Fibroblast of skin of back (primary cell): ENCODE data around the gene BICRA.
"Not testable (repeated sequence)": the region's sequence is repeated elsewhere in the genome, so short reads cannot be mapped to it uniquely, and the experiment has no call there.

Source experiments
- DNase-seq: peaks from one replicate; pipeline ENCODE4 v3.0.0-alpha.2; 2013

The BICRA gene

GRCh38 chr19:47694466-47695273, 85.7 kb downstream of the BICRA start:
- DNase-seq: no peak

DNA sequence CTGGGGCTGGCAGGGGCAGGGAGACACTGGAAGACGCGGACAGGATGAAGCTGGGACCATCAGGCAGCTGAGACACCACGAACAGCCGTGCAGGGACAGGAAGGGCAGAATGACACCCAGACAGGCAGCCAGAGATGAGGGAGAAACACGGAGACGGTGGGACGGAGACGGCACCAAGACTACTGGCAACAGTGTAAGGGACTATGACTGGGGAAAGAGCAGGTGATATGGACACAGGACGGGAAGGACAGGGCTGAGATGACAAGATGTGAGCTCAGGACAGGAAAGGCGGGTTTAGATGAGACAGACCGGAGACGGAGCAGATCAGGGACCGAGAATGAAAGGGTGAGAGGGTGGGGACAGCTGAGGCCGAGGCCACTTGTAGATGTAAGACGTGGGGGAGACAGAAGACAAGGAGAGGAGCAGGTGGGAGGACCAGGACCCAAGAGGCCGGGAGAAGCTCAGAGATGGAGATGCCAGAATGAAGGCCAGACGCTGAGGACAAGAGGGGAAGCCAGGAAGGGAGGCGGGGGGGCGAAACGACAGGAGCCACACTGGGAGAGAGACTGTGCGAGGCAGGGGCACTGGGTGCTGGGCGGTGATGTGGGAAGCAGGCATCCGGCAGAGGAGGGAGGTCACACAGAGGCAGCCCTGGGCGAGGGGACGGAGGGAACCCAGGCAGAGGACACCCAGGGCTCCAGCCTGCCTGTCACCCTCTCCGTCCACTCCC, 86.8 kb downstream of the BICRA start:
- no peak for DNase-seq

- no peak for DNase-seq
Measured at GRCh38 chr19:47696635-47697034, 87.7 kb downstream of the BICRA start.

GRCh38 chr19:47697863-47698609, 89.1 kb downstream of the BICRA start:
- DNase-seq: peak; percentile 83

DNA sequence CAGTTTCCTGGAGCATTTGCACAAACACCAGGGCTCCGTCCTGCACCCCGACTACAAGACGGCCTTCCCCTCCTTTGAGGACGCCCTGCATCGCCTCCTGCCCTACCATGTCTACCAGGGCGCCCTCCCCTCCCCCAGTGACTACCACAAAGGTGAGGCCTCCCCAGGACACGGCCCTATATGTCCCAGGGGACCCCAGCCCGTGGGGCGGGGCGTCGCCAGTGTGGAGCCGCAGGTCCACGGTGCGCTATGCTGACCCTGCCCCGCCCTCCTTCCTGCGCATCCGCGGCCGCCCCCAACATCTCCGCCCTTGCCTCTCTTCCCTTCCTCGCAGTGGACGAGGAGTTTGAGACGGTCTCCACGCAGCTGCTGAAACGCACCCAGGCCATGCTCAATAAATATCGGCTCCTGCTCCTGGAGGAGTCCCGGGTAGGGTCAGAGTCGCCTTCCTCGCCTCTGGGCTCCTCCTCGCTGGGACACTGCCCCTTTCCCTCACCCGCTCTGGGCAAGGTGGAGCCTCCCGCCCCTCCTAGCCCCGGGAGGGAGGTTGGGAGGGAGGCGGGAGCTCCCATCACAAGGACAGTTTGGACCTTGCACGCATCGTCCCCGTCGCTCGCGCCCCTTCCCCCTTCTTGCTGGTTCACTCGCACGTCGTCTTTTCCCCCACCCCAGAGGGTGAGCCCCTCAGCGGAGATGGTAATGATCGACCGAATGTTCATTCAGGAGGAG, 89.9 kb downstream of the BICRA start:
- no peak for DNase-seq

- DNase-seq: peak; percentile 42
Measured at GRCh38 chr19:47699360-47699917, 90.5 kb downstream of the BICRA start.

- no peak for DNase-seq
Measured at GRCh38 chr19:47700934-47701716, 92.2 kb downstream of the BICRA start.

- no peak for DNase-seq
Measured at GRCh38 chr19:47701717-47702552, 93.0 kb downstream of the BICRA start.

- no peak for DNase-seq
Measured at GRCh38 chr19:47702671-47703070, 93.7 kb downstream of the BICRA start.

- DNase-seq: no peak
Measured at GRCh38 chr19:47703301-47703700, 94.4 kb downstream of the BICRA start.

- no peak for DNase-seq
Measured at GRCh38 chr19:47704024-47704423, 95.1 kb downstream of the BICRA start.

- no peak for DNase-seq
Measured at GRCh38 chr19:47704656-47705055, 95.7 kb downstream of the BICRA start.

GRCh38 chr19:47707135-47707925, 98.4 kb downstream of the BICRA start:
- DNase-seq: peak; percentile 77

- DNase-seq: no peak
Measured at GRCh38 chr19:47711652-47712242, 102.8 kb downstream of the BICRA start.

DNA sequence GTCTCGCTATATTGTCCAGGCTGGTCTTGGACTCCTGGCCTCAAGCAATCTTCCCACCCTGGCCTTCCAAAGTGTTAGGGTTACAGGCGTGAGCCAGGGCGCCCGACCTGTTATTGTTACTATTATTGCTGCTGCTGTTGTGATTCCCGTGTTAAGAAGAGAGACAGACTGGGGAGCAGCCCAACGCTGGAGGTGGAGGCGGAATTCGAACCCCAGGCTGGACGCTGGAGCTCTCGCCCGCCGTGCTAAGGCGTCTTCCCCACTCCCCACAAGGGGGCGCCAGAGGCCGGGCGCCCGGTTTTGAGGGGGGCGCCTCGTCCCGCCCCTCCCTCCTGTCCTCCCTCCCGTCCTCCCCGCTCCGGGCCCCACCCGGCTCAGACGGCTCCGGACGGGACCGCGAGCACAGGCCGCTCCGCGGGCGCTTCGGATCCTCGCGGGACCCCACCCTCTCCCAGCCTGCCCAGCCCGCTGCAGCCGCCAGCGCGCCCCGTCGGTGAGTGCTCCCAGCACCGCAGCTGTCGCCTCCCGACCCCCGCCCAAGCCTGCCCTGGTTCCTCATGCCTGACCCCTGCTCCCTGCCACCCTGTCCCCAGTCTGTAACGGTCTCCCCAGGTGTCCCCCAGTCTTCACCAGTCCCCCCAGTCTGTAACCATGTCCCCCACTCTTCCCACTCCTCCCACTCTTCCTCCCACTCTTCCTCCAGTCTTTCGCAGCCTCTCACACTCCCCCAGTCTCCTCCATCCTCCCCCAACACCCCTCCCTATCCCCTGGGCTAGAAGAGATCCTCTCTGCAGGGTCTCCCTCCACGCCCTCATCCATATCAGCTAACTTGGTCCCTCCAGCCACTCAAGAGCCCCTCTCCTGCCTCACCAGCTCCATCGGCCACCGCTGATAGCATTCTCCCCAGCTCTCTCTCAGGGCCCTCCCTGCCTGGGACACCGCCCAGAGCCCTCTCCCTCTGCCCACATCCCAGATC, 104.4 kb downstream of the BICRA start, which contains the start of gene EHD2:
EHD2 (plus strand) TSS at position 377 of the 976 bp plus-strand sequence. CDS start 3,191 bp downstream, outside the sequence.
- peak; percentile 82 for DNase-seq

DNA sequence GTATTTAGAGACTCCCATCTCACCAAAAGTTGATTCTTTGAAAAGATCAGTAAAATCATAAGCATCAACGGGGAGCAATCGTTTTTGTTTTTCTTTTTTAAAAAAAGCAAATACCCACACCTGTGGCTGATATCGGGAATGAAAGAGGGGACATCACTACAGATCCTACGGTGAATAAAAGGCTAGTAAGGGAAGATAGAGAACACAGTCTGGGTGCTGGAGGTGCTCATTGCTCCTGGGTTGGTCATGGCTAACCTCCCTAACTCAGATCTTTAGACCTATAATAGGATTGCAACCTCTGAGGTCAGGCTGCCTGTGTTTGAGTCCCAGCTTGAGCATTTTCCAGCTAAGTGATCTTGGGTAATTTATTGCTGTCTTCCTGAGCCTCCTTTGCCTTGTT, 105.4 kb downstream of the BICRA start:
- DNase-seq: peak; percentile 11

DNA sequence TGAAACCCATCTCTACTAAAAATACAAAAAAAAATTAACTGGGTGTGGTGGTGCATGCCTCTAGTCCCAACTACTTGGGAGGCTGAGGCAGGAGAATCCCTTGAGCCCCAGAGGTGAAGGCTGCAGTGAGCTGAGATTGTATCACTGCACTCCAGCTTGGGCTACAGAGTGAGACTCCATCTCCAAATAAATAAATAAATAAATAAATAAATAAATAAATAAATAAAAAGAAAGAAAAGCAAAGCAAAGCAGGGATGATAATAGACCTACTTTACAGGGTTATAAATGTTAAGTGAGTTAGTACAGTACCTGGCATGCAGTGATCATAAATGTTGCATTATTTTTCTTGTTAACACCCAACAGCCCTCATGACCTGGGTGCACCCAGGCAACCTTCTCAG, 105.9 kb downstream of the BICRA start:
- DNase-seq: not testable (repeated sequence)
